HG03378 (cell line): ENCODE results near the gene COL13A1.

Experiments
- ATAC-seq: cut with Tn5 transposase; IDR thresholded peaks from one replicate; pipeline ENCODE4 v1.9.1; 2021; ENCODE audit warnings: mild to moderate bottlenecking, moderate library complexity; ENCODE audit not compliant: unreplicated experiment

The COL13A1 gene

GRCh38 chr10:69801434-69802315, at the start of gene COL13A1:
Gene COL13A1 (plus strand): TSS chr10:69801906. CDS start chr10:69802424, 518 bp downstream.
- ATAC-seq = no peak

- no peak for ATAC-seq
These were observed 49.2 kb upstream of the COL13A1 start for GRCh38 chr10:69752479-69752878.

DNA sequence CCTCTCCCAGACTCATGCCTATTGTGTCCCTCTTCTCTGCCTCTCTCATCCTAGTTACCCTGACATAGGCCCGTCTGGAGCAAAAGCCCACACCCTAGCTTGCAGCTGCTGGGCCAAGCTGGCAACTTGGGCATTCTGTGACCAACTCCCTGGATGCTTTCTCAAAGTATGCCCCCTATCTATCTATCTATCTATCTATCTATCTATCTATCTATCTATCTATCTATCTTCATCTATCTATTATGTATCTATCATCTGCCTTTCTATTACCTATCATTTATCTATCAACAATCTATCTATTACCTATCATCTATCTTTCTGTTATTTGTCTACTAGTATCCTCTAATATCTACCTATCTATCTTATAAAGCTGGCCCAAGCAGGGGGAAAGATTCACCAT, 45.4 kb upstream of the COL13A1 start:
- ATAC-seq = no peak

DNA sequence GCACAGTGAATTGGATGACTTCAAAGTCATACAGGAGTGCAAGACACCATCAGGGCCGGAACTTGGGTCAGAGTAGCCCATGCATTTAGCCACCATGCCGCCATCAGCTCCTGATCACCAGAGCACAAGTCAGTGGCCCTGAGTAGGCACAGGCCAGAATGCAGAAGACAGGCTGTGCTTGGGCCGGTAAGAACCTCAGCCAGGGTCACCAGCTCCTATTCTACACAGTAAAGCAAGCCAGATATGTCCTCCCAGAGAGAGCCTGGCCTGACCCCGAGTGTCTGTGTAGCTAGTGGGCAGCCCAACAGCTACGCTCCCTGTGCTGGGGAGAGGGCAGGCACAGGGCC, 44.5 kb upstream of the COL13A1 start:
- no peak for ATAC-seq

DNA sequence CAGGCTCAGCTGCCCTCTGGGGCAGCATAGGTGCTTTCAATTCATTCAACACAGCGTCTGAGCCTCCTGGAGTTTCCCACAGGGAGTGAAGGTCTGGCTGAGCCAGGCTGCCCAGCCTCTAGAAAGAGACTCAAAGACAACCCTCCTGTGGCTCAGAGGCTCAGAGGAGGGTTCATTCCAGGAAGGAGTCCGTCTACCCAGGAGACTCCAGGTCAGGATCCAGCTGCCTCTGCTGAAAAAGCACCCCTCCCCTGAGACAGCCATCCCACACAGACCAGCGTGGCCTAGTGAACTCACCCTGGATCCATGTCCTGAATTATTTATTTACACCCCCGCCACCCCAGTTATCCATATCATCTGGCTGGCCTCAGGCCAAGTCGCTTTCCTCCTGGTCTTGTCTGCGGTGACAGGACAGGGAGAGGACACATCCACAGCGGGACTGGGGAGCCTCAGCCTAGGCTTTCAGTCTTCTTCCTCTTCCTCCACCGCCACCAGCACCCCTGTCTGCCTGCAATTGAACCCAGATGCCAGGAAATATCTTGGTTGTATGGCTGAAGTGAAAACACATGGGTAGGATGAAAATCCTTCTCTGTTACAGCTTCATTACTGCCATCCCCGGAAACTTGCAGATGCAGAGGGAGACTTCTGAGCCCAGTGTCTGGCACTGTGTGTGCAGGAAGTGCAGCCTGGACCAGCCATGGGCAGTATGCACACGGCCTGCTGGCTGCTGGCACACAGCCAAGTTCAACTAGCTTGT, 44.0 kb upstream of the COL13A1 start:
- ATAC-seq = no peak

DNA sequence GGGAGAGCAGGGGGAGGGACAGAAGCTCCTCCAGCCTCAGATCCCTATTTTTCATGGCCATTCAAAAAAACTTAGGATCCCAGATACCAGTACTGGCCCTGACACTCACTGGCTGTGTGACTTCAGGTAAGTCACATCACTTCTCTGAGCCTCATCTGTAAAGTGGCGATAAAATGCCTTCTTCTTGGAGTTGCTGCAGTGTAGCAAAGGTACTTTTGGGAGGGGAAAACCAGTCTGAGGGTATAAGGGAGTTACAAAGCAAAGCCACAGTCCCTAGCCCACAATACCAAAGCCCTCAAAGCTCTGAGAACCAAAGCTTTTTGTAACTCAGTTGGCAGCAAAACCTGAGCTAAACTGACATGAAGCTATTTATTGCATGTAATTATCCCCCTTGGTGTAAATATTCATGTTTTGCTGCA, 43.4 kb upstream of the COL13A1 start:
- no peak for ATAC-seq

DNA sequence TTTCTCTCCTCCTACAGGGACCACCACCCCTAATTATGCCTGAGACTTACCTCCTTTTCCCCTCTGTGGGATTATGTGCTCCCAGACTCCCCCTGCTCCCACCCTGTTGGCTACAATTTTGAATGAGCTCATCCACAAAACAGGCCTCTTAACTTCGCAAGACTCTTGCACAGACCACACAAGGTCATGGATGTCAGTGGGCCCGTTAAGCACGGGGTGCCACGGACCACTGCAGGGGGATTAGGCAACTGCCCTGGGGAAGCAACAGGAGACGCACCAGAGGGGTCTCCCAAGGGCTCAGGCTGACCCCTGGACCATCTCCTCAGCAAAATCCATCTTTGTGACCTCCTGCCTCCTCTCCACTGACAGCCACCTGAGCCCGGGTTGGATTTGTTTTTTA, 42.1 kb upstream of the COL13A1 start:
- ATAC-seq = no peak

DNA sequence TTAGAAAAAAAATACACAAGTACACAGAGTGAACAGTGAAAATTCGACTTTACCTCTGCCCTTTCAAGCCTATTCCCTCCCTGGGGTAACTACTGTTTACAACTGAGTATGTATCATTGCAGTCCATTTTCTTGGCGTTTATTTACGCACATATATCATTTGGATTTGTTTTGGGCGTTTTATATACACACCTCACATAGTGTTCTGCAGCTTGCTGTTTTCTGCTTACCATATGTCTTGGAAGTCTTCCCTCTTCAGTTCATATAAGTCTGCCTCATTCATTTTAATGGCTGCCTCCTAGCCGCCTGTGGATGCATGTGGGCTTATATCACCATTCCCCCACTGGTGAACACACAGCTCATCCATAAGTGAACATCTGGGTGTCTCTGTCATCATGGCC, 41.6 kb upstream of the COL13A1 start:
- no peak for ATAC-seq

DNA sequence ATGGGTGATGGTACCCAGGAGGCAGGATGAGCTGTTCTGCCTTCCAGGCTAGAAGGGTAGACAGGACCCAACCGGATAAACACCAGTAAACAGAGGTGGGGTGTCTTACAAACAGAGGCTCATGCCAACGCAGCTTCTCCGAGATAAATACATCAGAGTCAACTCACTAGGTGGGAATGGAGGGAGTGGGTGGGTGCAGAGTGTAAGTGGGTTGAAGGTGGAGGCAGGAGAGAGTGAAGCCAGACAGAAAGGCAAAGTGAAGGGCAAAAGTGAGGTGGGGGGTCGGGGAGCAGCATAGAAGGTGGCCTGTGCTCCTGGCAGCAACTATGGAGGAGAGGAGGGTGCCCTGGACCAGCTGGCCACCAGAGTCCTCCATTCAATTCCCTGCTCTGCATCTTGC, 40.4 kb upstream of the COL13A1 start:
- no peak for ATAC-seq

DNA sequence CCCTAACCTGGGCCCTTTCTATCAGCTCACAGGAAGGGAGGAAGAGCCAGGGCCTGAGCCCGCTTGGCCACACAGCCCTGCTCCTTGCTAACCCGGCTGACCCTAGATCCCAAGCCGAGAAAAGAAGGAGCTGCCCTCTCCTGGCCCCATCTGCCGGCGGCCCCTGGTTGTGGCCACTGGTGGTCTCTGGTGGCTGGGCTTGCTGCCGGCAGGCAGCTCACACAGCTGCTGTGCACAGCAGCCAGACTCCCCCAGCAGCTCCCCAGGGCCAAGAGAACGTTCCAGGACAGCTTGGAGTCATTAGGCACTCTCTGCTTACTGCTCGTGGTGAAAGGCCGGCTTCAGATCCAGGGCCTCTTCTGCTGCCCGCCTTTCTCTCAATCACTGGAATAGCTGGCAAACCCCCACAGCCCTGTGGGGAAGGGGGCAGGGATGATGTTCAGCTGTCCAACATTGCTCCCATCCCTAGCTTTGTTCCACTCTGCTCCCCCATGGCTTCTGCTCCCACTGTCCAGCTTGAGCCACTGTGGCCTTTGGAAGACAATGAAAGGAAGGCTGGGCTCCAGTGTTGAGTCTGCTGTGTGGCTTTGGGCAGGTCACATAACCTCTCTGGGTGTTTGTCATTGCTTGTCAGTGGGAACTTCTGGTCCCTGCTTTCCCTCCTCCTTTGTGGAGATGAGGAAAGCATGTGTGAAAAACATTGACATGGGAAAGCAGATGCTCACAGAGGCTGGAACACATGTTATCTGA, 35.4 kb upstream of the COL13A1 start:
- no peak for ATAC-seq

- ATAC-seq = no peak
These were observed 33.9 kb upstream of the COL13A1 start for GRCh38 chr10:69767793-69768192.

DNA sequence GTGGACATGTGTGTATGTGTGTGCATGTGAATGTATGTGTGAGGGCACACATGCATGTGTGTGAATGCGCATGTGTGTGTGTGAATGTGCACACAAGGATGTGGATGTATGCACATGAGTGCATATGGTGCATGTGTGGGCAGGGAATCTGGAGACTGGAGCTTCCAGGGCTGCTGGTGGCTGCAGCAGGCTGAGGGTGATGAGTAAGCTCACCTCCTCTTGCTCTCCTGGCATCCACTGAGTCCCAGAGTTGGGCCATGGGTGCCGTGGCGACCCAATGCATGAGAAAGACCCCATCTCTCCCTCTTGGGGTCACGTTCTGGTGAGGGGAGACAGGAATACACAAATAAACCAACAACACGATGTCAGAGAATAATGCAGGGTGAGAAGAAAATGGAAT, 33.3 kb upstream of the COL13A1 start:
- no peak for ATAC-seq

GRCh38 chr10:69769395-69769992, 32.2 kb upstream of the COL13A1 start:
- ATAC-seq = no peak

DNA sequence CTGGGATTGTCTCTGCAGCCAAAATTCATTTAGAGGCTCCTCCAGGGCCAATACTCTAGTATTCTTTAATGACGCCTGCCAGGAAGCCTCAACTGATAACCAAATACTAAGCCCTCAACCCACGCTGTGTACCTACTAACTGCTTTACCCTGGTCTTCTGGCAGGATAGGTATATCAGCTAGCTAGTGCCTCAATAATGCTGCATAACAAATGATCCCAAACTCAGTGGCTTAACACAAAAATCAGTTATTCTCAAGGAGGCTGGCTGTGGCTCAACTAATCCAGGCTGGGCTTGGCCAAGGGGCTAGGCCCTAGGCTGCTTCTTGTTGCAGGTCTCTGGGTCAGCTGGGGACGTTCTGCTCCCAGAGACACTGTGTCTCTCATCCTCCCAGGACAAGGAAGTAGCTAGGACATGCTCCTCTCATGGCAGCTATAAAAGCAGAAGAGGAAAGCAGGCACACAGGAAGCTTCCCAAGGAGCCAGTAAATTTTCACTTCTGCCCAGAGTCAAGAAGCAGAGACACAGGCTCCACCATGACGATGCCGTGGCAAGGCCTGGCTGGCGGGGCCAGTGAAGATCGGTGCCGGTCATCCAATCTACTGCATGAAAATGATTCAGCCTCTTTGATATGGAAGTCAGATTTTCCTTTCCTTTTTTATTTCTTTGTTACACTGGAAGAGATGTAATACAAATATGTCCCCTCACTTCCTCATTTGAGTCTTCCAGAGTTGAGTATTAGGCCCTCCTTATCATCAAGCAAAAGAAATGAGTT, 28.6 kb upstream of the COL13A1 start:
- no peak for ATAC-seq

GRCh38 chr10:69774596-69774995, 27.1 kb upstream of the COL13A1 start:
- no peak for ATAC-seq

GRCh38 chr10:69780077-69780476, 21.6 kb upstream of the COL13A1 start:
- no peak for ATAC-seq

DNA sequence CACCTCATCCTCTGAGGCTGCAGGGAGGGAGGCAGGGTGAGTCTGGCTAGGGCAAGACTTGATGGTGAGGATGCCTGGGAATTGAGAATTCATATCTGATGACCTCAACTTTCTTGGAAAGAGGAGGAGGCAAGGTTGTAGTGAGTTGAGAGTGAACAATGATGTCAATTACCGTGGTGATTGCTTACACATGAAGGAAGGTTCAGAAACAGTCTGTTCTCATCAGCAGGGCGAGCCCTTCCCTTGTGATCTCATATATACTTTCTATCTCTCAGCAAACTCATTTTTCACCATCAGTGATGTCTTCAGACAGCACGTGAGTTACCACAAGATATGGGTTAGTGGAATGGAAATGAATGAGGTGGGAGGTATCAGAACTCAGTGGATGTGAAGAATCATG, 20.1 kb upstream of the COL13A1 start:
- no peak for ATAC-seq

- no peak for ATAC-seq
These were observed 18.2 kb upstream of the COL13A1 start for GRCh38 chr10:69783515-69783914.

DNA sequence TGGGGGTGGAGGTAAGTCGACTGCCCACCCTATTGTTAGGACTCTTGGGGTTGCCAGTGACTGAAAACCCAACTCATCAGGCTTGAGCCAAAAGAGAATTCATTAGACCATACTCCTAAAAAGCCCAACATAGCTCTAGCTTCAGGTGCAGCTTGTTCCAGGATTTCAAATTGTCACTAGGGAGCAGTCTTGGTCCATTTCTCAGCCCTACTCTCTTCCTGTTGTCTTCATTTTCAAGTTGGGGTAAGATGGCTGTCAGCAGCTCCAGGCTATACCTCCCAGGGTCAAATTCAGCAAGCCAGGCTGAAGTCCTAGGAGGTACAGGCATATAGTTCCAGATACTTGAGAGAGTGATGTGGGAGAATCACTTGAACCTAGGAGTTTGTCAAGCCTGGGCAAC, 14.9 kb upstream of the COL13A1 start:
- no peak for ATAC-seq

GRCh38 chr10:69787681-69788080, 14.0 kb upstream of the COL13A1 start:
- ATAC-seq = no peak
